ENCODE results near the gene ENOX1. TPM values are rescaled to one million over a fixed set of nuclear protein-coding genes. Genes with fewer than 3 reads are reported as not detected.

ENOX1 gene
- total and polyA plus RNA-seq, 2 of the 8 experiments (the other 6 are each of a cell fraction or from before 2014, with no cell fraction given), result 0.23 to 0.37 TPM

Small RNA genes lying within 50 kb of the gene (small RNA-seq; reads per million reads assigned to genes)
- gene AL162713.1 (ENCODE audit: insufficient read depth), result not detected

Other genes with a start within 250 kb of the ENOX1 start
- 3.7 and 5.8 TPM in 2 replicates for gene CCDC122, start 92.8 kb upstream of the ENOX1 start, total RNA-seq (2021; fragmentation: NEBNext Ultra II Directional; extraction: Animal tissue kit (Norgen Biotek cat#: 25700))
- gene CCDC122, start 92.8 kb upstream of the ENOX1 start, polyA plus RNA-seq (2011; rRNA removed), result 2.9 and 7.7 TPM in 2 replicates
- gene LACC1, start 92.9 kb upstream of the ENOX1 start, total RNA-seq (2021; fragmentation: NEBNext Ultra II Directional; extraction: Animal tissue kit (Norgen Biotek cat#: 25700)), result 2.8 and 3.6 TPM in 2 replicates
- gene LACC1, start 92.9 kb upstream of the ENOX1 start, polyA plus RNA-seq (2011; rRNA removed), result 0.49 and 0.57 TPM in 2 replicates

Data from H1 (cell line).